K562 (cell line): ENCODE results near the gene BCORL1. TPM values are rescaled to one million over a fixed set of nuclear protein-coding genes. Genes with fewer than 3 reads are reported as not detected.

Source experiments
- AFF1 ChIP-seq, 2 experiments: fragments of 450-650 bp; IDR thresholded peaks; 2 replicates each; pipeline ENCODE4 v1.6.1; 2018; ENCODE audit warnings: mild to moderate bottlenecking in 2 of 2, low read depth in 1 of 2; ENCODE audit not compliant: partially characterized antibody in 2 of 2
- BHLHE40 ChIP-seq: IDR thresholded peaks from 2 replicates; pipeline ENCODE4 v1.6.1; 2011; ENCODE audit warnings: low read length, improper control_type of control experiment
- CTCFL ChIP-seq: IDR thresholded peaks from 2 replicates; pipeline ENCODE4 v1.6.1; 2011; ENCODE audit warnings: borderline replicate concordance, low read depth, mild to moderate bottlenecking, moderate library complexity, low read length; ENCODE audit not compliant: insufficient read depth, poor library complexity, severe bottlenecking
- GTF2B ChIP-seq: IDR thresholded peaks from 2 replicates; pipeline ENCODE4 v1.6.1; 2011; ENCODE audit not compliant: insufficient read length; ENCODE audit errors: extremely low read depth
- KDM2B ChIP-seq: fragments of 250-450 bp; sonication (Bioruptor Pico); IDR thresholded peaks from 2 replicates; pipeline ENCODE4 v1.8.0; 2021; ENCODE audit warnings: mild to moderate bottlenecking, moderate library complexity
- NFIC ChIP-seq: fragments of 450-650 bp; IDR thresholded peaks from 2 replicates; pipeline ENCODE4 v1.6.1; 2017; ENCODE audit warnings: mild to moderate bottlenecking, inconsistent platforms
- NKRF ChIP-seq: fragments of 450-650 bp; IDR thresholded peaks from 2 replicates; pipeline ENCODE4 v1.6.1; 2016; ENCODE audit warnings: borderline replicate concordance
- NR3C1 ChIP-seq: sonication (generic); formaldehyde crosslinking; IDR thresholded peaks from 2 replicates; pipeline ENCODE4 v1.8.1; 2022; ENCODE audit warnings: missing genetic modification reagents
- RBM17 ChIP-seq: fragments of 200-400 bp; formaldehyde crosslinking; IDR thresholded peaks from 2 replicates; pipeline ENCODE4 v1.6.1; 2017; ENCODE audit warnings: low read depth, mild to moderate bottlenecking, low read length, borderline replicate concordance
- RFX5 ChIP-seq: IDR thresholded peaks from 2 replicates; pipeline ENCODE4 v1.6.1; 2011; ENCODE audit warnings: low read depth, mild to moderate bottlenecking, improper control_type of control experiment, low read length
- SMAD1 ChIP-seq: fragments of 150-350 bp; IDR thresholded peaks from 2 replicates; pipeline ENCODE4 v1.6.1; 2014; ENCODE audit warnings: low read length, low read depth; ENCODE audit not compliant: partially characterized antibody
- SNAPC5 ChIP-seq: fragments of 250-450 bp; sonication (Bioruptor Pico); IDR thresholded peaks from 2 replicates; pipeline ENCODE4 v1.8.0; 2021; ENCODE audit warnings: moderate library complexity, mild to moderate bottlenecking, inconsistent platforms
- USF1 ChIP-seq: sonication (generic); formaldehyde crosslinking; IDR thresholded peaks from 2 replicates; pipeline ENCODE4 v1.9.0; 2022; ENCODE audit warnings: mild to moderate bottlenecking, missing genetic modification reagents
- YBX1 ChIP-seq: fragments of 450-650 bp; IDR thresholded peaks from 2 replicates; pipeline ENCODE4 v1.7.1; 2016; ENCODE audit warnings: mild to moderate bottlenecking
- ZBTB7A ChIP-seq: IDR thresholded peaks from 2 replicates; pipeline ENCODE4 v1.6.1; 2011; ENCODE audit warnings: low read depth, mild to moderate bottlenecking, low read length, moderate library complexity, borderline replicate concordance; ENCODE audit not compliant: control insufficient read depth
- ZC3H8 ChIP-seq: fragments of 450-650 bp; IDR thresholded peaks from 2 replicates; pipeline ENCODE4 v1.6.1; 2017
- ZNF239 ChIP-seq: fragments of 250-450 bp; sonication (Bioruptor Pico); IDR thresholded peaks from 2 replicates; pipeline ENCODE4 v1.4.0; 2020; ENCODE audit warnings: mild to moderate bottlenecking
- polyA plus RNA-seq, 8 experiments: library from polyadenylated mRNA; depleted of rRNA in 4 of 8; stranded (reverse) in 5 of 8; unstranded in 3 of 8; fragments of >200 nt; fragmentation: Nextera tagmentation in 2 of 8; fragmentation: Illumina TruSeq in 1 of 8; extraction: Ambion mirVana in 2 of 8; extraction: Trizol in 1 of 8; gene quantifications; 2 replicates each; pipeline versions ENCODE4 v1.2.1 to v1.2.3, GENCODE V29; 2011 to 2014; ENCODE audit warnings: inconsistent platforms in 1 of 8, missing spikeins in 1 of 8
- total RNA-seq, 7 experiments: library from RNA; depleted of rRNA in 6 of 7; stranded (reverse); fragments of >200 nt in 6 of 7; fragmentation: Illumina TruSeq in 2 of 7; extraction: Trizol in 2 of 7; gene quantifications; 2 replicates each; pipeline versions ENCODE4 v1.2.1 to v1.2.3, GENCODE V29; 2011 to 2021; ENCODE audit warnings: low replicate concordance in 1 of 7

Gene BCORL1
- total and polyA plus RNA-seq, 9 of the 15 experiments (the other 6 are each of a cell fraction or from before 2014, with no cell fraction given), result 0.48 to 29.6 (median 2.1) TPM

- TF ChIP-seq NKRF (peak; percentile 23; the same call in 1 of the 2 replicates), NR3C1 (CRISPR knock-in tag) (no peak), ZBTB7A (peak; percentile 67; the same call in 1 of the 2 replicates), ZC3H8 (no peak), SNAPC5 (CRISPR knock-in tag) (no peak), YBX1 (no peak), USF1 (CRISPR knock-in tag) (no peak), BHLHE40 (0 out of 2 replicates have a peak, but pooled peaks have one; percentile 2), NFIC (no peak), ZNF239 (no peak), GTF2B (no peak), SMAD1 (no peak), AFF1 (IDR thresholded peaks at IDR 0.05; ENCODE audit: low read depth in 1 of 2, partially characterized antibody in 2 of 2) (no peak), KDM2B (CRISPR knock-in tag) (no peak), RFX5 (no peak), CTCFL (no peak), RBM17 (no peak)
Observed at GRCh38 chrX:129984111-129984958, 1.9 kb downstream of the BCORL1 start (continued).
